HepG2 (cell line): ENCODE measurements around the gene SHBG. TPM values are rescaled to one million over a fixed set of nuclear protein-coding genes. Genes with fewer than 3 reads are reported as not detected.

Source experiments
- KMT2B ChIP-seq: IDR thresholded peaks from 2 replicates; pipeline ENCODE4 v1.6.1; 2016; ENCODE audit warnings: missing genetic modification reagents, missing compliant biosample characterization
- MAZ ChIP-seq, 2 experiments: sonication (generic) in 1 of 2; formaldehyde crosslinking in 1 of 2; IDR thresholded peaks; 2 replicates each; pipeline versions ENCODE4 v1.5.0 to v1.6.1; 2012 to 2020; ENCODE audit warnings: low read depth in 2 of 2, mild to moderate bottlenecking in 2 of 2, borderline replicate concordance in 1 of 2, improper control_type of control experiment in 1 of 2, low read length in 1 of 2, missing genetic modification reagents in 1 of 2, moderate library complexity in 1 of 2
- MXD4 ChIP-seq: IDR thresholded peaks from 2 replicates; pipeline ENCODE4 v1.6.1; 2016; ENCODE audit warnings: mild to moderate bottlenecking, missing biosample characterization, missing genetic modification reagents
- NR2F2 ChIP-seq: IDR thresholded peaks from 2 replicates; pipeline ENCODE4 v1.6.1; 2012; ENCODE audit warnings: low read depth, inconsistent platforms, borderline replicate concordance
- TEAD3 ChIP-seq: optimal IDR thresholded peaks from 2 replicates; pipeline ENCODE3; 2016; ENCODE audit warnings: borderline replicate concordance
- ZKSCAN8 ChIP-seq: IDR thresholded peaks from 2 replicates; pipeline ENCODE4 v1.6.1; 2016; ENCODE audit warnings: borderline replicate concordance, missing genetic modification reagents, missing compliant biosample characterization
- polyA plus RNA-seq, 8 experiments: library from polyadenylated mRNA; depleted of rRNA in 3 of 8; stranded (reverse) in 7 of 8; unstranded in 1 of 8; fragments of >200 nt; fragmentation: Illumina TruSeq in 4 of 8; extraction: Trizol in 4 of 8; gene quantifications; 2 replicates each; pipeline versions ENCODE4 v1.2.1 to v1.2.3, GENCODE V29; 2011 to 2016; ENCODE audit warnings: low read depth in 4 of 8, missing spikeins in 1 of 8, mixed read lengths in 1 of 8; ENCODE audit not compliant: insufficient read depth in 1 of 8
- total RNA-seq, 5 experiments: library from RNA; depleted of rRNA; stranded (reverse); fragments of >200 nt; fragmentation: Illumina TruSeq; extraction: Trizol; gene quantifications; 2 replicates each; pipeline ENCODE4 v1.2.3, GENCODE V29; 2016; ENCODE audit warnings: low read depth in 1 of 5
- TF ChIP-seq, protein P1 (sequence below): sonication (generic); formaldehyde crosslinking; IDR thresholded peaks from 2 replicates; pipeline ENCODE4 v1.4.0; 2020; ENCODE audit warnings: missing genetic modification reagents
- TF ChIP-seq, protein P2 (sequence below): sonication (generic); formaldehyde crosslinking; IDR thresholded peaks from 2 replicates; pipeline ENCODE4 v1.4.0; 2020; ENCODE audit warnings: missing genetic modification reagents
- TF ChIP-seq, protein P3 (sequence below): sonication (generic); formaldehyde crosslinking; conservative IDR thresholded peaks from 2 replicates; pipeline ENCODE4 v1.4.0; 2020; ENCODE audit warnings: mild to moderate bottlenecking, missing genetic modification reagents, moderate library complexity
- TF ChIP-seq, protein P4 (sequence below): sonication (generic); formaldehyde crosslinking; IDR thresholded peaks from 2 replicates; pipeline ENCODE4 v1.5.0; 2020; ENCODE audit warnings: missing genetic modification reagents, mild to moderate bottlenecking, borderline replicate concordance
- TF ChIP-seq, protein P5 (sequence below): sonication (generic); formaldehyde crosslinking; IDR thresholded peaks from 2 replicates; pipeline ENCODE4 v1.4.0; 2020; ENCODE audit warnings: missing genetic modification reagents, borderline replicate concordance
- TF ChIP-seq, protein P6 (sequence below): sonication (generic); formaldehyde crosslinking; IDR thresholded peaks from 2 replicates; pipeline ENCODE4 v1.9.0; 2021; ENCODE audit warnings: missing genetic modification reagents, mild to moderate bottlenecking, borderline replicate concordance

SHBG gene
- total and polyA plus RNA-seq, 2 of the 13 experiments (the other 11 are each of a cell fraction or from before 2014, with no cell fraction given) = 4.0 to 6.1 TPM

DNA sequence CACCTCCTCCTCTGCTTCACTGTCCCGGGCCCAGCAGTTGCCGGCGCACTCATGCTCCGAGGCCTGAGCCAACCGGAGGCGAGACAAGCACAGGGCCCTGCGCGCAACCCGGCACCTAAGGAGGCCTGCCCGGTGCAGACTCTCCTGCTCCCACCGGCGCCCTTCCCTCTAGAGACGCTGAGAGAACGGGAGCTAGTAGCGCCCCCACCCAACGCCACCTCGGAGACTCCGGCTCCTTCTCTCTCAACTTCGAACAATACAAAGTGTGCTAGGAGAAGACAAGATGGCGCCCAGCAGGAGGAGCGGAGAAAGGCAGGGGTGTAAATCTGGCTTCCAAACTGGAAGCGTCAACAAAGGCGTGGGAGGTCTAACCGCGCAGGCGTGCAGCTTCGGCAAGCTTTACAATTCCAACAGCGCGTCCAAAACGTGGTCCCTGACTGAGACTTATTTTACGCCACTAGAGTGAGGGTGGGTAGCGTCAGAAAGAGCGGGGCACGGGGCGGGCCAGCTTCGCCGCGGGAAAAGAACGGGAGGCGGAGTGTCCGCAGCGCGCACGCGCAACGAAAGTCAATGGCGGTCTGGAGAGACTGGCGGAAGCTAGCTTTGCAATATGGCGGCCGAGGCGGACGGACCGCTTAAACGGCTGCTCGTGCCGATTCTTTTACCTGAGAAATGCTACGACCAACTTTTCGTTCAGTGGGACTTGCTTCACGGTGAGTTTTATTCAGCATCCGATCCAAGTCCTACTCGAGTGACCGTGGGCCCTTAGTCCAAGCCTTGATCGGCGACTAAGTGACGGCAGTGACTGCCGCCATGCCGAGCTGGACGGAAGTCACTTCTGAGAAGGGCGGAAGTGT lies 46.5 kb upstream of the SHBG start, which contains the start of gene MPDU1 (continued):
- TF ChIP-seq, protein P1, sequence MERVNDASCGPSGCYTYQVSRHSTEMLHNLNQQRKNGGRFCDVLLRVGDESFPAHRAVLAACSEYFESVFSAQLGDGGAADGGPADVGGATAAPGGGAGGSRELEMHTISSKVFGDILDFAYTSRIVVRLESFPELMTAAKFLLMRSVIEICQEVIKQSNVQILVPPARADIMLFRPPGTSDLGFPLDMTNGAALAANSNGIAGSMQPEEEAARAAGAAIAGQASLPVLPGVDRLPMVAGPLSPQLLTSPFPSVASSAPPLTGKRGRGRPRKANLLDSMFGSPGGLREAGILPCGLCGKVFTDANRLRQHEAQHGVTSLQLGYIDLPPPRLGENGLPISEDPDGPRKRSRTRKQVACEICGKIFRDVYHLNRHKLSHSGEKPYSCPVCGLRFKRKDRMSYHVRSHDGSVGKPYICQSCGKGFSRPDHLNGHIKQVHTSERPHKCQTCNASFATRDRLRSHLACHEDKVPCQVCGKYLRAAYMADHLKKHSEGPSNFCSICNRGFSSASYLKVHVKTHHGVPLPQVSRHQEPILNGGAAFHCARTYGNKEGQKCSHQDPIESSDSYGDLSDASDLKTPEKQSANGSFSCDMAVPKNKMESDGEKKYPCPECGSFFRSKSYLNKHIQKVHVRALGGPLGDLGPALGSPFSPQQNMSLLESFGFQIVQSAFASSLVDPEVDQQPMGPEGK = no peak; the same call in 1 of the 2 replicates
- no peak for TF ChIP-seq NR2F2
- TF ChIP-seq, protein P2, sequence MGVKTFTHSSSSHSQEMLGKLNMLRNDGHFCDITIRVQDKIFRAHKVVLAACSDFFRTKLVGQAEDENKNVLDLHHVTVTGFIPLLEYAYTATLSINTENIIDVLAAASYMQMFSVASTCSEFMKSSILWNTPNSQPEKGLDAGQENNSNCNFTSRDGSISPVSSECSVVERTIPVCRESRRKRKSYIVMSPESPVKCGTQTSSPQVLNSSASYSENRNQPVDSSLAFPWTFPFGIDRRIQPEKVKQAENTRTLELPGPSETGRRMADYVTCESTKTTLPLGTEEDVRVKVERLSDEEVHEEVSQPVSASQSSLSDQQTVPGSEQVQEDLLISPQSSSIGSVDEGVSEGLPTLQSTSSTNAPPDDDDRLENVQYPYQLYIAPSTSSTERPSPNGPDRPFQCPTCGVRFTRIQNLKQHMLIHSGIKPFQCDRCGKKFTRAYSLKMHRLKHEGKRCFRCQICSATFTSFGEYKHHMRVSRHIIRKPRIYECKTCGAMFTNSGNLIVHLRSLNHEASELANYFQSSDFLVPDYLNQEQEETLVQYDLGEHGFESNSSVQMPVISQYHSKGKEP (CRISPR knock-in tag) = 0 out of 2 replicates have a peak, but pooled peaks have one; percentile 22
- peak; percentile 85 for TF ChIP-seq MXD4 (CRISPR knock-in tag)
- TF ChIP-seq, protein P3, sequence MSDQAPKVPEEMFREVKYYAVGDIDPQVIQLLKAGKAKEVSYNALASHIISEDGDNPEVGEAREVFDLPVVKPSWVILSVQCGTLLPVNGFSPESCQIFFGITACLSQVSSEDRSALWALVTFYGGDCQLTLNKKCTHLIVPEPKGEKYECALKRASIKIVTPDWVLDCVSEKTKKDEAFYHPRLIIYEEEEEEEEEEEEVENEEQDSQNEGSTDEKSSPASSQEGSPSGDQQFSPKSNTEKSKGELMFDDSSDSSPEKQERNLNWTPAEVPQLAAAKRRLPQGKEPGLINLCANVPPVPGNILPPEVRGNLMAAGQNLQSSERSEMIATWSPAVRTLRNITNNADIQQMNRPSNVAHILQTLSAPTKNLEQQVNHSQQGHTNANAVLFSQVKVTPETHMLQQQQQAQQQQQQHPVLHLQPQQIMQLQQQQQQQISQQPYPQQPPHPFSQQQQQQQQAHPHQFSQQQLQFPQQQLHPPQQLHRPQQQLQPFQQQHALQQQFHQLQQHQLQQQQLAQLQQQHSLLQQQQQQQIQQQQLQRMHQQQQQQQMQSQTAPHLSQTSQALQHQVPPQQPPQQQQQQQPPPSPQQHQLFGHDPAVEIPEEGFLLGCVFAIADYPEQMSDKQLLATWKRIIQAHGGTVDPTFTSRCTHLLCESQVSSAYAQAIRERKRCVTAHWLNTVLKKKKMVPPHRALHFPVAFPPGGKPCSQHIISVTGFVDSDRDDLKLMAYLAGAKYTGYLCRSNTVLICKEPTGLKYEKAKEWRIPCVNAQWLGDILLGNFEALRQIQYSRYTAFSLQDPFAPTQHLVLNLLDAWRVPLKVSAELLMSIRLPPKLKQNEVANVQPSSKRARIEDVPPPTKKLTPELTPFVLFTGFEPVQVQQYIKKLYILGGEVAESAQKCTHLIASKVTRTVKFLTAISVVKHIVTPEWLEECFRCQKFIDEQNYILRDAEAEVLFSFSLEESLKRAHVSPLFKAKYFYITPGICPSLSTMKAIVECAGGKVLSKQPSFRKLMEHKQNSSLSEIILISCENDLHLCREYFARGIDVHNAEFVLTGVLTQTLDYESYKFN (CRISPR knock-in tag) = no peak; the same call in 1 of the 2 replicates
- no peak for TF ChIP-seq TEAD3 (CRISPR knock-in tag)
- TF ChIP-seq, protein P4, sequence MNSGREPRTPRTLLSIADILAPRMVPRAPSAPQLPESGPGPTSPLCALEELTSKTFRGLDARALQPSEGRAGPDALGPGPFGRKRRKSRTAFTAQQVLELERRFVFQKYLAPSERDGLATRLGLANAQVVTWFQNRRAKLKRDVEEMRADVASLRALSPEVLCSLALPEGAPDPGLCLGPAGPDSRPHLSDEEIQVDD (CRISPR knock-in tag) = no peak
- TF ChIP-seq, protein P5, sequence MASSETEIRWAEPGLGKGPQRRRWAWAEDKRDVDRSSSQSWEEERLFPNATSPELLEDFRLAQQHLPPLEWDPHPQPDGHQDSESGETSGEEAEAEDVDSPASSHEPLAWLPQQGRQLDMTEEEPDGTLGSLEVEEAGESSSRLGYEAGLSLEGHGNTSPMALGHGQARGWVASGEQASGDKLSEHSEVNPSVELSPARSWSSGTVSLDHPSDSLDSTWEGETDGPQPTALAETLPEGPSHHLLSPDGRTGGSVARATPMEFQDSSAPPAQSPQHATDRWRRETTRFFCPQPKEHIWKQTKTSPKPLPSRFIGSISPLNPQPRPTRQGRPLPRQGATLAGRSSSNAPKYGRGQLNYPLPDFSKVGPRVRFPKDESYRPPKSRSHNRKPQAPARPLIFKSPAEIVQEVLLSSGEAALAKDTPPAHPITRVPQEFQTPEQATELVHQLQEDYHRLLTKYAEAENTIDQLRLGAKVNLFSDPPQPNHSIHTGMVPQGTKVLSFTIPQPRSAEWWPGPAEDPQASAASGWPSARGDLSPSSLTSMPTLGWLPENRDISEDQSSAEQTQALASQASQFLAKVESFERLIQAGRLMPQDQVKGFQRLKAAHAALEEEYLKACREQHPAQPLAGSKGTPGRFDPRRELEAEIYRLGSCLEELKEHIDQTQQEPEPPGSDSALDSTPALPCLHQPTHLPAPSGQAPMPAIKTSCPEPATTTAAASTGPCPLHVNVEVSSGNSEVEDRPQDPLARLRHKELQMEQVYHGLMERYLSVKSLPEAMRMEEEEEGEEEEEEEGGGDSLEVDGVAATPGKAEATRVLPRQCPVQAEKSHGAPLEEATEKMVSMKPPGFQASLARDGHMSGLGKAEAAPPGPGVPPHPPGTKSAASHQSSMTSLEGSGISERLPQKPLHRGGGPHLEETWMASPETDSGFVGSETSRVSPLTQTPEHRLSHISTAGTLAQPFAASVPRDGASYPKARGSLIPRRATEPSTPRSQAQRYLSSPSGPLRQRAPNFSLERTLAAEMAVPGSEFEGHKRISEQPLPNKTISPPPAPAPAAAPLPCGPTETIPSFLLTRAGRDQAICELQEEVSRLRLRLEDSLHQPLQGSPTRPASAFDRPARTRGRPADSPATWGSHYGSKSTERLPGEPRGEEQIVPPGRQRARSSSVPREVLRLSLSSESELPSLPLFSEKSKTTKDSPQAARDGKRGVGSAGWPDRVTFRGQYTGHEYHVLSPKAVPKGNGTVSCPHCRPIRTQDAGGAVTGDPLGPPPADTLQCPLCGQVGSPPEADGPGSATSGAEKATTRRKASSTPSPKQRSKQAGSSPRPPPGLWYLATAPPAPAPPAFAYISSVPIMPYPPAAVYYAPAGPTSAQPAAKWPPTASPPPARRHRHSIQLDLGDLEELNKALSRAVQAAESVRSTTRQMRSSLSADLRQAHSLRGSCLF (CRISPR knock-in tag) = no peak
- peak; percentile 83; the same call in 1 of the 2 replicates for TF ChIP-seq KMT2B (CRISPR knock-in tag)
- 0 out of 2 replicates have a peak, but pooled peaks have one; percentile 53 for TF ChIP-seq MAZ (IDR thresholded peaks at IDR 0.05; ENCODE audit: borderline replicate concordance, low read depth, low read length)
- peak; percentile 72 for TF ChIP-seq MAZ (CRISPR knock-in tag; IDR thresholded peaks at IDR 0.05; ENCODE audit: low read depth)
- TF ChIP-seq, protein P6, sequence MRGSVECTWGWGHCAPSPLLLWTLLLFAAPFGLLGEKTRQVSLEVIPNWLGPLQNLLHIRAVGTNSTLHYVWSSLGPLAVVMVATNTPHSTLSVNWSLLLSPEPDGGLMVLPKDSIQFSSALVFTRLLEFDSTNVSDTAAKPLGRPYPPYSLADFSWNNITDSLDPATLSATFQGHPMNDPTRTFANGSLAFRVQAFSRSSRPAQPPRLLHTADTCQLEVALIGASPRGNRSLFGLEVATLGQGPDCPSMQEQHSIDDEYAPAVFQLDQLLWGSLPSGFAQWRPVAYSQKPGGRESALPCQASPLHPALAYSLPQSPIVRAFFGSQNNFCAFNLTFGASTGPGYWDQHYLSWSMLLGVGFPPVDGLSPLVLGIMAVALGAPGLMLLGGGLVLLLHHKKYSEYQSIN (CRISPR knock-in tag) = no peak
- peak; percentile 28 for TF ChIP-seq ZKSCAN8 (CRISPR knock-in tag)
